HCEC 1CT (cell line): ENCODE measurements around the gene CDH8.

Experiments used
- DNase-seq: peaks from one replicate; pipeline ENCODE4 v3.0.0-alpha.2; 2017

CDH8 gene

GRCh38 chr16:62036101-62036801 is at the start of gene CDH8:
CDH8 (minus strand) TSS chr16:62036438; CDS start chr16:62021403, 15,035 bp downstream.
- no peak for DNase-seq

GRCh38 chr16:62079236-62079635 is 43.0 kb upstream of the CDH8 start:
- DNase-seq: no peak

GRCh38 chr16:62077998-62078397 is 41.8 kb upstream of the CDH8 start:
- DNase-seq: no peak

- DNase-seq: no peak
Measured at GRCh38 chr16:62076886-62077285, 40.6 kb upstream of the CDH8 start.

- DNase-seq: no peak
Measured at GRCh38 chr16:62068747-62069146, 32.5 kb upstream of the CDH8 start.

- no peak for DNase-seq
Measured at GRCh38 chr16:62067981-62068380, 31.7 kb upstream of the CDH8 start.

GRCh38 chr16:62067182-62067581 is 30.9 kb upstream of the CDH8 start:
- DNase-seq: no peak

- no peak for DNase-seq
Measured at GRCh38 chr16:62066747-62067146, 30.5 kb upstream of the CDH8 start.

- no peak for DNase-seq
Measured at GRCh38 chr16:62064173-62064572, 27.9 kb upstream of the CDH8 start.

- no peak for DNase-seq
Measured at GRCh38 chr16:62060089-62060488, 23.9 kb upstream of the CDH8 start.

GRCh38 chr16:62059527-62059926 is 23.3 kb upstream of the CDH8 start:
- DNase-seq: no peak

GRCh38 chr16:62058412-62058811 is 22.2 kb upstream of the CDH8 start:
- DNase-seq: no peak

- DNase-seq: no peak
Measured at GRCh38 chr16:62051942-62052341, 15.7 kb upstream of the CDH8 start.

- DNase-seq: no peak
Measured at GRCh38 chr16:62050793-62051192, 14.6 kb upstream of the CDH8 start.

GRCh38 chr16:62046801-62047200 is 10.6 kb upstream of the CDH8 start:
- no peak for DNase-seq

GRCh38 chr16:62041401-62041800 is 5.2 kb upstream of the CDH8 start:
- DNase-seq: no peak

- DNase-seq: no peak
Measured at GRCh38 chr16:62038646-62039045, 2.4 kb upstream of the CDH8 start.

GRCh38 chr16:62038225-62038624 is 2.0 kb upstream of the CDH8 start:
- no peak for DNase-seq

GRCh38 chr16:62036802-62037135 is 531 bp upstream of the CDH8 start:
- DNase-seq: no peak

GRCh38 chr16:62035115-62036092 is 834 bp downstream of the CDH8 start:
- no peak for DNase-seq

- DNase-seq: no peak
Measured at GRCh38 chr16:62034231-62035114, 1.8 kb downstream of the CDH8 start.

GRCh38 chr16:62033065-62033464 is 3.2 kb downstream of the CDH8 start:
- no peak for DNase-seq

GRCh38 chr16:62029947-62030346 is 6.3 kb downstream of the CDH8 start:
- no peak for DNase-seq
